Medulla oblongata (tissue), 1 donor: ENCODE data around the gene UBE2M.
A peak's percentile ranks its signal among the peaks of the same experiment; 100 is the strongest.
"Not testable (repeated sequence)": the region's sequence is repeated elsewhere in the genome, so short reads cannot be mapped to it uniquely, and the experiment has no call there.

Experiments
- DNase-seq: peaks from one replicate; pipeline ENCODE4 v3.0.0-alpha.2; 2015; ENCODE audit errors: extremely low spot score

The UBE2M gene

GRCh38 chr19:58558066-58558622, at the start of gene UBE2M:
TSS of gene UBE2M (minus strand) at chr19:58558611. CDS start at chr19:58558381, 230 bp downstream.
- no peak for DNase-seq

- DNase-seq, result not testable (repeated sequence)
Observed at GRCh38 chr19:58607213-58607612, 48.8 kb upstream of the UBE2M start.

GRCh38 chr19:58606251-58606896, 48.0 kb upstream of the UBE2M start:
- not testable (repeated sequence) for DNase-seq

- DNase-seq, result no peak
Observed at GRCh38 chr19:58586133-58586765, 27.8 kb upstream of the UBE2M start.

- no peak for DNase-seq
Observed at GRCh38 chr19:58585442-58586132, 27.2 kb upstream of the UBE2M start.

GRCh38 chr19:58584498-58585441, 26.4 kb upstream of the UBE2M start:
- no peak for DNase-seq

- no peak for DNase-seq
Observed at GRCh38 chr19:58582985-58583384, 24.6 kb upstream of the UBE2M start.

GRCh38 chr19:58581227-58582141, 23.1 kb upstream of the UBE2M start:
- DNase-seq, result peak; percentile 88

- DNase-seq, result no peak
Observed at GRCh38 chr19:58579473-58580142, 21.2 kb upstream of the UBE2M start.

GRCh38 chr19:58578012-58578925, 19.9 kb upstream of the UBE2M start:
- DNase-seq, result no peak

GRCh38 chr19:58577581-58577980, 19.2 kb upstream of the UBE2M start:
- not testable (repeated sequence) for DNase-seq

GRCh38 chr19:58575183-58576041, 17.0 kb upstream of the UBE2M start:
- peak; percentile 95 for DNase-seq

GRCh38 chr19:58573658-58574164, 15.3 kb upstream of the UBE2M start:
- no peak for DNase-seq

GRCh38 chr19:58572818-58573657, 14.6 kb upstream of the UBE2M start, which contains the start of gene MZF1:
TSS of gene MZF1 (minus strand) at chr19:58573335. CDS start at chr19:58571389, 1,946 bp downstream.
- DNase-seq, result peak; percentile 100

GRCh38 chr19:58572026-58572817, 13.8 kb upstream of the UBE2M start:
- DNase-seq, result no peak

GRCh38 chr19:58571575-58571947, 13.2 kb upstream of the UBE2M start:
- no peak for DNase-seq
